ENCODE data around the gene SIPA1L2. TPM values are rescaled to one million over a fixed set of nuclear protein-coding genes. Genes with fewer than 3 reads are reported as not detected.

SIPA1L2 gene
- total and polyA plus RNA-seq, 12 donors, result 20.3 to 141 (median 97.6) TPM

DNA sequence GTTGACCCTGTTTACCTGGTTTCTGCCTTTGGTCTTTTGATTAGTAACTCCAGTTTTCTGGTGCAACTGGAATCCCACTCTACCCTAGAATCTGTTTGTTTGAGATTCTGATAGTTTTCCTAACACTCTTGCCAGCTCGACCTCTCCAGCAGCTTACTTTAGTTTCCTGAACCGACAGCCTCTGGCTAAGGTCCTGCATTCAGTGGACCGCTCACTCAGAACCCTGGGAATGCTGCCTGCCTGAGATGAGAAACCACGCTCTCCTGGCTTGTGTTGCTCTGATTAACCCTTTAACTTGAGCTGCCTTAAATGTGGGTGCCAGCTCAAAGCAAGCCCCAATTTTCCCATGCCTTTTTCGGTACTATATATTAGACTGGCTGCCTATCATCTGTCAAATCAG, 45.3 kb upstream of the SIPA1L2 start:
- no peaks in the 10 kb centered on the region for H3K27me3 ChIP-seq
- intact Hi-C loops (cut with DNase I), result no loop called here
- H3K27ac ChIP-seq, result no peak overlapping the region
- H3K36me3 ChIP-seq, result no peaks in the 10 kb centered on the region
- H3K9me3 ChIP-seq, result no peaks in the 10 kb centered on the region
- TF ChIP-seq, protein P1, sequence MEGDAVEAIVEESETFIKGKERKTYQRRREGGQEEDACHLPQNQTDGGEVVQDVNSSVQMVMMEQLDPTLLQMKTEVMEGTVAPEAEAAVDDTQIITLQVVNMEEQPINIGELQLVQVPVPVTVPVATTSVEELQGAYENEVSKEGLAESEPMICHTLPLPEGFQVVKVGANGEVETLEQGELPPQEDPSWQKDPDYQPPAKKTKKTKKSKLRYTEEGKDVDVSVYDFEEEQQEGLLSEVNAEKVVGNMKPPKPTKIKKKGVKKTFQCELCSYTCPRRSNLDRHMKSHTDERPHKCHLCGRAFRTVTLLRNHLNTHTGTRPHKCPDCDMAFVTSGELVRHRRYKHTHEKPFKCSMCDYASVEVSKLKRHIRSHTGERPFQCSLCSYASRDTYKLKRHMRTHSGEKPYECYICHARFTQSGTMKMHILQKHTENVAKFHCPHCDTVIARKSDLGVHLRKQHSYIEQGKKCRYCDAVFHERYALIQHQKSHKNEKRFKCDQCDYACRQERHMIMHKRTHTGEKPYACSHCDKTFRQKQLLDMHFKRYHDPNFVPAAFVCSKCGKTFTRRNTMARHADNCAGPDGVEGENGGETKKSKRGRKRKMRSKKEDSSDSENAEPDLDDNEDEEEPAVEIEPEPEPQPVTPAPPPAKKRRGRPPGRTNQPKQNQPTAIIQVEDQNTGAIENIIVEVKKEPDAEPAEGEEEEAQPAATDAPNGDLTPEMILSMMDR (IDR thresholded peaks at IDR 0.05), result no peak
- DNase-seq (no peak), ATAC-seq (peak in 1 of 8 donors; percentile 59)
- no peaks in the 10 kb centered on the region for H3K4me1 ChIP-seq
- H3K4me3 ChIP-seq, result no peak overlapping the region
- 52 to 56% methylated on average over 5 of the region's 5 CpGs for WGBS, 2 donors

DNA sequence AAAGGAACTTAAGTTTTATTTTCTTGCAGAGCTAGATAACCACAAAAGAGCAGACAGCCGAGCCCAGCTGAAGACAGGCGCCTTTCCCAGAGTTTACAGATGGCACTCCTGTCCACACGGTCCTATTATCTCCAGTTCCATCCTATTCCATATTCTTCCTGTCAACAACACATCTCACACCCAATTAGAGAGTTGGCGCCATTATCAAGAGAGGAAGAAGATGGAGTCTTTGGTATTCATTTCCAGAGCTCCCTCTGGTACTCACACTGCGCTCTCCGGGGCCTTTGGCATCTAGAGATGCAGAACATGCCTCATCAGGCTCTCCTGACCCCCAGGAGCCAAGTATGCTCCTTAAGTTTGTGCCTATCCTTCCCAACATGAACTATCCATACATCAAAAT, 43.3 kb upstream of the SIPA1L2 start:
- Histone ChIP-seq H3K27ac (no peak overlapping the region), H3K27me3 (no peaks in the 10 kb centered on the region), H3K4me3 (no peak overlapping the region), H3K4me1 (peaks cover 0 to under 1% (median 0%) of the 10 kb centered on the region in 9 donors), H3K9me3 (no peaks in the 10 kb centered on the region), H3K36me3 (no peaks in the 10 kb centered on the region)
- intact Hi-C loops (cut with DNase I), result no loop called here
- TF ChIP-seq, protein P1 (IDR thresholded peaks at IDR 0.05), result no peak
- DNase-seq (no peak), ATAC-seq (no peak)
- 76 to 80% methylated on average over 6 of the region's 6 CpGs for WGBS, 2 donors

DNA sequence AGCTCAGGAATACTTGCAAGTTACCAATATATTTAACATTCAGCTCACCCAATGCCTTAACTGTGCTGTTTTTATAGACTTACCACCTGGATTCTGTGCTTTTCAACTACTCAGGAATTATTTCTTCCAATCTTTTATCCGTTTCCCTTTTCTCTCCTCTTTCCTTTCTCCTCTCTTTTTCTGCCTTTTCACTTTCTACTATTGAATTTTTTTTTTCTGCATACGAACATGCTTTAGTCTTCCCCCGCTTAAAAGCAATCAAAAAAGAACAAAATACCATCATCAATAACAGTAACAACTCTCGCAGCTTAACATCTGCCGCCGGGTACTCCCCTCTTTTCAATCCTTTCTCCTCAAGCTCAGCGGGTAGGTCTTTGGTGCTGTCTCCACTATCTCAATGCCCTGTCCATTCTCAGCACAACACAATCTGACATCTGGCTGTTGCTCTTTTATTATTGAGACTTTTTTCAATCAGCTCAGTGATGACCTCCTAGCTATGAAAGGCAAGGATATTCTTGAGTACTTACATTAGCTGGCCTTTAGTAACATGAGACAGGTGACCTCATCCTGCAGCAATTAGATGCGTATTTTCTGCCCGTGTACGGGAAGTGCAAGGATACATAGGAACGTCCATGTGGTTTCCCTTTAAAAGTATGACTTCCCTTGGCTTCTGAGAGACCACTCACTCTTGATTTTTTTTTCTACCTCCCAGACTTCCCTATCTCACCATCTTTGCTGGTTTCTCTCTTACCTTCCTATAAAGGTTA, 40.2 kb upstream of the SIPA1L2 start:
- Histone ChIP-seq H3K4me3 (no peak overlapping the region), H3K36me3 (no peaks in the 10 kb centered on the region), H3K27me3 (no peaks in the 10 kb centered on the region), H3K9me3 (no peaks in the 10 kb centered on the region), H3K4me1 (peaks cover 0 to 15% (median 7%) of the 10 kb centered on the region in 9 donors), H3K27ac (no peak overlapping the region)
- DNase-seq (no peak), ATAC-seq (no peak)
- intact Hi-C loops (cut with DNase I), result no loop called here
- TF ChIP-seq, protein P1 (IDR thresholded peaks at IDR 0.05), result no peak
- 74 to 80% methylated on average over 11 of the region's 11 CpGs for WGBS, 2 donors

DNA sequence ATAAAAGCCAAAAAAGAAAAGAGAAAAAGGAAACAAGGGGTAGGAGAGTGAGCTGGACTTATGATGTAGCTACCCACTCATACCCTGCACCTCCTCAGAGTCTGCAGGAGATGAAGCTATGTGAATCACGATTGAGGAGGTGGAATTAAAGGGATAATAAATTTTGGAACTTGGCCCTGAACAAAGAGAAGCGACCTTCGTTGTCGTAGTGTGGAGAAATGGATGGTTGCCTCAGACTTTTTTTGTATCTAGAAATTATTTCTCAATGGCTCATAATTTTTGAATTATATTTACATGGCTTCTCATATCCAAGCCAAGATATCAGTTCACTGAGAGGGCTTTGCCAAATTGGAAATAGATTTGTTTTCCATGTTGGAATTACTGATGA, 37.8 kb upstream of the SIPA1L2 start:
- ATAC-seq, result no peak
- H3K27me3 ChIP-seq, result no peaks in the 10 kb centered on the region
- H3K36me3 ChIP-seq, result no peaks in the 10 kb centered on the region
- TF ChIP-seq, protein P1 (IDR thresholded peaks at IDR 0.05), result no peak
- peaks cover 0 to 15% (median 7%) of the 10 kb centered on the region in 9 donors for H3K4me1 ChIP-seq
- H3K9me3 ChIP-seq, result no peaks in the 10 kb centered on the region
- 45 to 65% methylated on average over 4 of the region's 4 CpGs for WGBS, 2 donors
- H3K4me3 ChIP-seq, result peak overlapping the region in 2 of 10 donors; percentile 3 to 16
- intact Hi-C loops (cut with DNase I), result no loop called here
- no peak for DNase-seq
- no peak overlapping the region for H3K27ac ChIP-seq
